RWPE2 (cell line): ENCODE data around the gene HAUS1.
"Not testable (repeated sequence)": the region's sequence is repeated elsewhere in the genome, so short reads cannot be mapped to it uniquely, and the experiment has no call there.

Experiments
- ATAC-seq: fragments of 200-7000 bp; cut with Tn5 transposase; 3 replicates; pipeline ENCODE4 v1.9.1; 2021; ENCODE audit warnings: low read depth
- DNase-seq: peaks from one replicate; pipeline ENCODE4 v3.0.0-alpha.2; 2020; ENCODE audit warnings: low spot score
- H3K27ac ChIP-seq: fragments of 450-650 bp; 2 replicates; pipeline ENCODE4 v1.5.1; 2017; ENCODE audit warnings: mild to moderate bottlenecking; ENCODE audit not compliant: poor library complexity, severe bottlenecking
- H3K27me3 ChIP-seq: fragments of 250-450 bp; sonication (Bioruptor Pico); 2 replicates; pipeline ENCODE4 v1.5.1; 2021; ENCODE audit warnings: mild to moderate bottlenecking, moderate library complexity; ENCODE audit not compliant: insufficient read depth, poor library complexity, severe bottlenecking
- H3K36me3 ChIP-seq: fragments of 250-450 bp; sonication (Bioruptor Pico); 2 replicates; pipeline ENCODE4 v1.5.1; 2020; ENCODE audit warnings: low read depth, mild to moderate bottlenecking, moderate library complexity
- H3K4me1 ChIP-seq: fragments of 250-450 bp; sonication (Bioruptor Pico); 2 replicates; pipeline ENCODE4 v1.5.1; 2021; ENCODE audit warnings: mild to moderate bottlenecking, moderate library complexity; ENCODE audit not compliant: insufficient read depth, poor library complexity, severe bottlenecking
- H3K4me3 ChIP-seq: fragments of 250-450 bp; sonication (Bioruptor Pico); 2 replicates; pipeline ENCODE4 v1.5.1; 2021; ENCODE audit warnings: mild to moderate bottlenecking, moderate library complexity; ENCODE audit not compliant: severe bottlenecking
- H3K9me3 ChIP-seq: fragments of 250-450 bp; sonication (Bioruptor Pico); 2 replicates; pipeline ENCODE4 v1.5.1; 2021; ENCODE audit warnings: mild to moderate bottlenecking, moderate library complexity; ENCODE audit not compliant: severe bottlenecking
- CTCF ChIP-seq: fragments of 450-650 bp; IDR thresholded peaks from one replicate; pipeline ENCODE4 v1.5.1; 2017; ENCODE audit warnings: mild to moderate bottlenecking, moderate library complexity; ENCODE audit not compliant: poor library complexity, severe bottlenecking

The HAUS1 gene

GRCh38 chr18:46084431-46084830 lies 19.8 kb upstream of the HAUS1 start:
- ATAC-seq, result no peak
- no peak for DNase-seq

GRCh38 chr18:46088501-46088900 lies 15.7 kb upstream of the HAUS1 start:
- not testable (repeated sequence) for H3K27me3 ChIP-seq, DNase-seq, H3K4me3 ChIP-seq, H3K27ac ChIP-seq, H3K4me1 ChIP-seq, ATAC-seq, H3K9me3 ChIP-seq
- peaks cover 100% of the 10 kb centered on the region for H3K36me3 ChIP-seq

More at GRCh38 chr18:46084431-46084830, 19.8 kb upstream of the HAUS1 start:
- H3K4me3 ChIP-seq, result no peak overlapping the region
- H3K4me1 ChIP-seq, result no peaks in the 10 kb centered on the region
- no peak for TF ChIP-seq CTCF
- no peaks in the 10 kb centered on the region for H3K9me3 ChIP-seq
- H3K27ac ChIP-seq, result no peak overlapping the region
- peaks cover 94% of the 10 kb centered on the region for H3K36me3 ChIP-seq
- no peaks in the 10 kb centered on the region for H3K27me3 ChIP-seq

DNA sequence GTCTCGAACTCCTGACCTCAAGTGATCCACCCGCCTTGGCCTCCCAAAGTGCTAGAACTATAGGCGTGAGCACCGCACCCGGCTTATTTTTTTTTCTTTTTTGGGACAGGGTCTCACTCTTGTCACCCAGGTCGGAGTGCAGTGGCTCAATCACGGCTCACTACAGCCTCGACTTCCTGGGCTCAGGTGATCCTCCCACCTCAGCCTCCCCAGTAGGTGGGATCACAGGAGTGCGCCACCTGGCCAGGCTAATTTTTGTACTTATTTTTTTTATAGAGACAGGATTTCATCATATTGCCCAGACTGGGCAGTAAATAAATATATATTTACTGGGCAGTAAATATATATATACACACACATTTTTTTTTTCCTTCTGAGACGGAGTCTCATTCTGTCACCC lies 8.7 kb upstream of the HAUS1 start:
- peaks cover 62% of the 10 kb centered on the region for H3K36me3 ChIP-seq
- no peak for TF ChIP-seq CTCF
- H3K4me3 ChIP-seq, result no peak overlapping the region
- H3K9me3 ChIP-seq, result no peaks in the 10 kb centered on the region
- DNase-seq (no peak), ATAC-seq (no peak)
- H3K27me3 ChIP-seq, result no peaks in the 10 kb centered on the region
- peaks cover 12% of the 10 kb centered on the region for H3K4me1 ChIP-seq
- no peak overlapping the region for H3K27ac ChIP-seq

GRCh38 chr18:46096651-46097300 lies 7.4 kb upstream of the HAUS1 start:
- DNase-seq, result no peak

DNA sequence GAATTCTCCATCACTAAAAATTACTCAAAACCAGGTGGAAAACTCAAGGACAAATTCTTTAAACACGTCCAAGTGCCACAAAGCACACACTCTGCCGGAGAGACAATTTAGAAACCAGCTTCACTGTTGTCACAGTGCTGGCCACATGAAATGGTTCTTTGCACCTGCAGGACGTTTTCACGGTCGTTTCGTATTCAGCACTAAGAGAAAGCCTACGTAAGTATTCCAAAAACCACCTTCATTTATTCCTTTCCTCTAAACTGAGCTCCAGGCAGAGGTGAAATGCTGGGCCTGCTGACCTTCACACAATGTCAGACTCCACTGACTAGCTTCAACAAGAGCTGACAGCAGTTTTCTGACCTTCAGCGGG lies 6.8 kb upstream of the HAUS1 start:
- Histone ChIP-seq H3K27me3 (no peaks in the 10 kb centered on the region), H3K4me3 (peak overlapping the region; percentile 92), H3K9me3 (no peaks in the 10 kb centered on the region), H3K36me3 (peaks cover 43% of the 10 kb centered on the region), H3K4me1 (peaks cover 12% of the 10 kb centered on the region), H3K27ac (peak overlapping the region; percentile 70)
- ATAC-seq (no peak; the same call in 2 of the 3 replicates), DNase-seq (no peak)
- TF ChIP-seq CTCF, result no peak

More at GRCh38 chr18:46096651-46097300, 7.4 kb upstream of the HAUS1 start:
- Histone ChIP-seq H3K9me3 (no peaks in the 10 kb centered on the region), H3K36me3 (peaks cover 49% of the 10 kb centered on the region), H3K27me3 (no peaks in the 10 kb centered on the region), H3K4me3 (peak overlapping the region; percentile 92), H3K27ac (peak overlapping the region; percentile 70), H3K4me1 (peaks cover 12% of the 10 kb centered on the region)
- no peak for ATAC-seq
- TF ChIP-seq CTCF, result no peak
